Spleen (tissue), 7 donors: Measurements from ENCODE around the gene FAM3C.

Experiments used
- POLR2A ChIP-seq, 3 donors: fragments of 450-650 bp; IDR thresholded peaks; one replicate each; pipeline ENCODE4 v1.5.1; 2017; ENCODE audit warnings: antibody characterized with exemption in 3 of 3, mild to moderate bottlenecking in 1 of 3
- POLR2AphosphoS5 ChIP-seq, 3 donors: sonication (generic); formaldehyde crosslinking; IDR thresholded peaks; one replicate each; pipeline ENCODE4 v1.5.1; 2017; ENCODE audit warnings: antibody characterized with exemption in 3 of 3
- TF ChIP-seq, protein P1 (sequence below), 11 experiments: fragments of 200-600 bp in 7 of 11; fragments of 450-650 bp in 4 of 11; sonication (generic) in 4 of 11; IDR thresholded peaks in 8 of 11; conservative IDR thresholded peaks in 3 of 11; 1 replicate in 7 of 11; 2 replicates in 4 of 11; pipeline versions ENCODE4 v1.4.0 to v1.8.0; 2016 to 2021; ENCODE audit warnings: antibody characterized with exemption in 11 of 11, inconsistent platforms in 4 of 11, mild to moderate bottlenecking in 1 of 11
- donor health status: DM: no; HTN: no; CAD: no; lungs with moderate emphysema.
- donor health status: DM: no; HTN: no; CAD: no.
- donor health status: DM: no; HTN: no; CAD: no.

DNA sequence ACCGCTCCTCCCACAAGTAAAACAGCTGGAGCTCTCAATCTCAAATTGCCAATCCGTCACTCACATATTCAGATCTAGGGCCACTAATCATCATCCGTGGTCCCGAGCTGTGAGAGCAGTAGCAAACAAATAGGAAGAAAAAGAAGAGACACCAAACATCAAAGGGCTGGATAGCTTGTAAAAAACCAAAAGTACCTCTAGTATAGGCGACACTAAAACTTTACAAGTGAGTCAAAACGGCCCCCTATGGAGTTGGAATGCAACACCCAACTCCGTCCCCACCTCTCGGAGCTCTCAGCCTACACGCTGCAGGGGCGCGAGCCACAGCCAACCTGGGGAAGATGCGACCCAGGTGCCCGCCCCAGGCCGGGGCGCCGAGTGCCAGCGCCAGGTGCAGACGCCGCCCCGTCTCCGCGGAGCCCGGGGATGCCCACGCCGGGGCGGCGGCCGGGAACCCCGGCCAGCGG, 581 bp downstream of the FAM3C start:
- TF ChIP-seq, protein P1, sequence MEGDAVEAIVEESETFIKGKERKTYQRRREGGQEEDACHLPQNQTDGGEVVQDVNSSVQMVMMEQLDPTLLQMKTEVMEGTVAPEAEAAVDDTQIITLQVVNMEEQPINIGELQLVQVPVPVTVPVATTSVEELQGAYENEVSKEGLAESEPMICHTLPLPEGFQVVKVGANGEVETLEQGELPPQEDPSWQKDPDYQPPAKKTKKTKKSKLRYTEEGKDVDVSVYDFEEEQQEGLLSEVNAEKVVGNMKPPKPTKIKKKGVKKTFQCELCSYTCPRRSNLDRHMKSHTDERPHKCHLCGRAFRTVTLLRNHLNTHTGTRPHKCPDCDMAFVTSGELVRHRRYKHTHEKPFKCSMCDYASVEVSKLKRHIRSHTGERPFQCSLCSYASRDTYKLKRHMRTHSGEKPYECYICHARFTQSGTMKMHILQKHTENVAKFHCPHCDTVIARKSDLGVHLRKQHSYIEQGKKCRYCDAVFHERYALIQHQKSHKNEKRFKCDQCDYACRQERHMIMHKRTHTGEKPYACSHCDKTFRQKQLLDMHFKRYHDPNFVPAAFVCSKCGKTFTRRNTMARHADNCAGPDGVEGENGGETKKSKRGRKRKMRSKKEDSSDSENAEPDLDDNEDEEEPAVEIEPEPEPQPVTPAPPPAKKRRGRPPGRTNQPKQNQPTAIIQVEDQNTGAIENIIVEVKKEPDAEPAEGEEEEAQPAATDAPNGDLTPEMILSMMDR (IDR thresholded peaks at IDR 0.05 in 8 of 11, conservative IDR thresholded peaks at IDR 0.05 in 3 of 11): no peak
- TF ChIP-seq POLR2A (IDR thresholded peaks at IDR 0.05) (no peak), POLR2AphosphoS5 (IDR thresholded peaks at IDR 0.05) (no peak)
